ENCODE data around the gene ITGA11.

DNA sequence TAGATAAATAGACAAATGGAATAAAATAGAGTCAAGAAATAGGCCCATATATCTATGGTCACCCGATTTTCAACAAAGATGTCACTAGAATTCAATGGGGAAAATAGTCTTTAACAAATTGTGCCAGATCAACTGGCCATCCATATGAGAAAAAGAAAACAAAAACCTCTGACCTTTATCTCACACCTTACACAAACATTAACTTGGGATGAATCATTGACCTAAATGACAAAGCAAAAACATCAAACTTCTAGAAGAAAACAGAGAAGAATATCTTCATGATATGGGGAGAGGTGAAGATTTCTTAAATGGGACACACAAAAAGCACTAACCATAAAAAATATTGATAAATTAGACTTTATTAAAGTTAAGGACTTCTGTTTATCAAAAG is 31.9 kb downstream of the ITGA11 start:
- no peak for TF ChIP-seq EZH2 (IDR thresholded peaks at IDR 0.05; ENCODE audit: low read length, missing control alignments)
- TF ChIP-seq, protein P1, sequence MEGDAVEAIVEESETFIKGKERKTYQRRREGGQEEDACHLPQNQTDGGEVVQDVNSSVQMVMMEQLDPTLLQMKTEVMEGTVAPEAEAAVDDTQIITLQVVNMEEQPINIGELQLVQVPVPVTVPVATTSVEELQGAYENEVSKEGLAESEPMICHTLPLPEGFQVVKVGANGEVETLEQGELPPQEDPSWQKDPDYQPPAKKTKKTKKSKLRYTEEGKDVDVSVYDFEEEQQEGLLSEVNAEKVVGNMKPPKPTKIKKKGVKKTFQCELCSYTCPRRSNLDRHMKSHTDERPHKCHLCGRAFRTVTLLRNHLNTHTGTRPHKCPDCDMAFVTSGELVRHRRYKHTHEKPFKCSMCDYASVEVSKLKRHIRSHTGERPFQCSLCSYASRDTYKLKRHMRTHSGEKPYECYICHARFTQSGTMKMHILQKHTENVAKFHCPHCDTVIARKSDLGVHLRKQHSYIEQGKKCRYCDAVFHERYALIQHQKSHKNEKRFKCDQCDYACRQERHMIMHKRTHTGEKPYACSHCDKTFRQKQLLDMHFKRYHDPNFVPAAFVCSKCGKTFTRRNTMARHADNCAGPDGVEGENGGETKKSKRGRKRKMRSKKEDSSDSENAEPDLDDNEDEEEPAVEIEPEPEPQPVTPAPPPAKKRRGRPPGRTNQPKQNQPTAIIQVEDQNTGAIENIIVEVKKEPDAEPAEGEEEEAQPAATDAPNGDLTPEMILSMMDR (conservative IDR thresholded peaks at IDR 0.05 in 1 of 2, IDR thresholded peaks at IDR 0.05 in 1 of 2; ENCODE audit: low read depth in 1 of 2, low read length in 2 of 2) = no peak

Data from fibroblast of lung (primary cell).